Lung (tissue), 12 donors: Measurements from ENCODE around the gene TESMIN. TPM values are rescaled to one million over a fixed set of nuclear protein-coding genes. Genes with fewer than 3 reads are reported as not detected.

ENCODE experiments used
- ATAC-seq: fragments of 200-7000 bp; cut with Tn5 transposase; one replicate; pipeline ENCODE4 v1.9.1; 2020; ENCODE audit warnings: moderate number of reproducible peaks; ENCODE audit not compliant: insufficient read depth, low FRiP score
- DNase-seq, 3 donors: peaks; one replicate each; pipeline ENCODE4 v3.0.0-alpha.2; 2013 to 2017
- H3K27ac ChIP-seq, 2 donors: one replicate each; pipeline ENCODE4 v1.5.1; 2013; ENCODE audit warnings: mild to moderate bottlenecking in 2 of 2, moderate library complexity in 2 of 2, control low read depth in 1 of 2, inconsistent platforms in 1 of 2, low read depth in 1 of 2, low read length in 1 of 2
- H3K27me3 ChIP-seq, 3 donors: one replicate each; pipeline ENCODE4 v1.5.1; 2013; ENCODE audit warnings: low read length in 2 of 3; ENCODE audit not compliant: control insufficient read depth in 3 of 3, insufficient read depth in 3 of 3
- H3K36me3 ChIP-seq, 4 donors: one replicate each; pipeline ENCODE4 v1.5.1; 2013; ENCODE audit warnings: low read length in 4 of 4, mild to moderate bottlenecking in 1 of 4, moderate library complexity in 1 of 4; ENCODE audit not compliant: control insufficient read depth in 4 of 4, insufficient read depth in 4 of 4
- H3K4me1 ChIP-seq, 5 donors: one replicate each; pipeline ENCODE4 v1.5.1; 2013; ENCODE audit warnings: low read length in 5 of 5, mild to moderate bottlenecking in 2 of 5, moderate library complexity in 1 of 5; ENCODE audit not compliant: control insufficient read depth in 5 of 5, insufficient read depth in 5 of 5
- H3K4me3 ChIP-seq: one replicate; pipeline ENCODE4 v1.5.1; 2013; ENCODE audit warnings: mild to moderate bottlenecking, control low read depth, moderate library complexity
- H3K9ac ChIP-seq, 2 donors: one replicate each; pipeline ENCODE4 v1.5.1; 2013; ENCODE audit warnings: low read length in 2 of 2, control low read depth in 1 of 2; ENCODE audit not compliant: insufficient read depth in 1 of 2
- H3K9me3 ChIP-seq, 4 donors: one replicate each; pipeline ENCODE4 v1.5.1; 2013; ENCODE audit warnings: low read length in 3 of 4, mild to moderate bottlenecking in 1 of 4, moderate library complexity in 1 of 4; ENCODE audit not compliant: control insufficient read depth in 4 of 4, insufficient read depth in 3 of 4
- CTCF ChIP-seq: IDR thresholded peaks from 2 replicates; pipeline ENCODE4 v1.5.1; 2012; ENCODE audit warnings: mild to moderate bottlenecking; ENCODE audit errors: control extremely low read depth, extremely low read depth
- WGBS, 2 donors: extraction: QIAGEN DNeasy Blood & Tissue Kit; methylation state at CpG; one replicate each; pipeline ENCODE4 v1.1.7; 2013; 5-methylcytosine and 5-hydroxymethylcytosine counted together
- polyA plus RNA-seq, 2 donors: library from polyadenylated mRNA; stranded (reverse); fragments of 200-250 nt; gene quantifications; one replicate each; pipeline ENCODE4 v1.2.1, GENCODE V29; 2013
- total RNA-seq, 2 donors: library from RNA; depleted of rRNA in 1 of 2; stranded (reverse); fragments of >200 nt in 1 of 2; gene quantifications; one replicate each; pipeline ENCODE4 v1.2.1, GENCODE V29; 2014 to 2021
- donor health status: control.
- donor health status: control.
- donor health status: Bipolar disorder and iron deficiency.
- donor health status: healthy.
- donor health status: DM: yes; HTN: yes; CAD: no.

Gene TESMIN
- total and polyA plus RNA-seq, 4 donors: 0.55 to 6.7 (median 1.8) TPM

GRCh38 chr11:68782711-68783110, 31.4 kb upstream of the TESMIN start:
- DNase-seq: no peak
- Histone ChIP-seq H3K36me3 (peaks cover 0 to 57% (median 8%) of the 10 kb centered on the region in 4 donors), H3K4me1 (peaks cover 0 to 5% (median 0%) of the 10 kb centered on the region in 5 donors), H3K27ac (no peak overlapping the region), H3K4me3 (no peak overlapping the region), H3K27me3 (no peaks in the 10 kb centered on the region), H3K9ac (no peak overlapping the region), H3K9me3 (peaks cover 0 to 2% (median 0%) of the 10 kb centered on the region in 4 donors)
- WGBS, 2 donors: 98% methylated on average over 25 to 26 of the region's 26 CpGs
- TF ChIP-seq CTCF: no peak
- ATAC-seq: no peak

GRCh38 chr11:68780829-68781228, 29.5 kb upstream of the TESMIN start:
- Histone ChIP-seq H3K27ac (no peak overlapping the region), H3K27me3 (no peaks in the 10 kb centered on the region), H3K9ac (no peak overlapping the region), H3K9me3 (peaks cover 0 to 2% (median 0%) of the 10 kb centered on the region in 4 donors), H3K36me3 (peaks cover 0 to 62% (median 13%) of the 10 kb centered on the region in 4 donors), H3K4me1 (peaks cover 0 to 12% (median 0%) of the 10 kb centered on the region in 5 donors), H3K4me3 (no peak overlapping the region)
- ATAC-seq (peak; percentile 62), DNase-seq (peak in 2 of 3 donors; percentile 6 to 26)
- 62 to 89% methylated on average over 4 of the region's 4 CpGs for WGBS, 2 donors
- no peak for TF ChIP-seq CTCF

DNA sequence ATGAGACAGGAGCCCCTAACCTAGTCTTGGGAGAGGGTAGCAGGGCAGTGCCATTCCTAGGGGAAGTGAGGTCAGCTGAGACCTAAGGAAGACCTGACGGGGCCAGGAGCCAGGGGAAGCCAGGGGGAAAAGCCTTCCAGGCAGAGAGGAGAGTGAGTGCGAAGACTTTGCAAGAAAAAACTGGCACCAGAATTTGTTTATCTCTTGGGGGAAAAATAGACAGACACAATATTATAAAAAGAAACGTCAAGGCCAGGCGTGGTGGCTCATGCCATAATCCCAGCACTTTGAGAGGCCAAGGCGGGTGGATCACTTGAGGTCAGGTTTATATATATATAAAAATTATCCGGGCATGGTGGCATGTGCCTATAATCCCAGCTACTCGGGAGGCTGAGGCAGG, 26.9 kb upstream of the TESMIN start:
- H3K4me1 ChIP-seq: peaks cover 0 to 30% (median 2%) of the 10 kb centered on the region in 5 donors
- H3K9ac ChIP-seq: no peak overlapping the region
- peak in 2 of 3 donors; percentile 48 to 53 for DNase-seq
- 68 to 86% methylated on average over 7 of the region's 7 CpGs for WGBS, 2 donors
- TF ChIP-seq CTCF: no peak
- H3K36me3 ChIP-seq: peaks cover 12 to 58% (median 26%) of the 10 kb centered on the region in 4 donors
- peaks cover 0 to 2% (median 0%) of the 10 kb centered on the region in 4 donors for H3K9me3 ChIP-seq
- ATAC-seq: no peak
- H3K27ac ChIP-seq: peak overlapping the region in 1 of 2 donors; percentile 5
- H3K27me3 ChIP-seq: no peaks in the 10 kb centered on the region
- H3K4me3 ChIP-seq: no peak overlapping the region
